ENCODE results near the gene UIMC1.
"Not testable (repeated sequence)": the region's sequence is repeated elsewhere in the genome, so short reads cannot be mapped to it uniquely, and the experiment has no call there.

UIMC1 gene

GRCh38 chr5:176873011-176873410 is 133.6 kb downstream of the UIMC1 start:
- DNase-seq: not testable (repeated sequence)

- DNase-seq: not testable (repeated sequence)
These were observed 134.0 kb downstream of the UIMC1 start for GRCh38 chr5:176872586-176872985.

- not testable (repeated sequence) for DNase-seq
These were observed 135.9 kb downstream of the UIMC1 start for GRCh38 chr5:176870644-176871043.

GRCh38 chr5:176870110-176870591 is 136.4 kb downstream of the UIMC1 start:
- peak in 12 of 56 donors; percentile 14 to 64 (median 29) for DNase-seq

GRCh38 chr5:176869501-176870109 is 137.0 kb downstream of the UIMC1 start:
- DNase-seq: no peak

GRCh38 chr5:176868731-176869130 is 137.8 kb downstream of the UIMC1 start:
- DNase-seq: no peak

- no peak for DNase-seq
These were observed 138.5 kb downstream of the UIMC1 start for GRCh38 chr5:176868126-176868525.

- DNase-seq: no peak
These were observed 139.8 kb downstream of the UIMC1 start for GRCh38 chr5:176866707-176867310.

GRCh38 chr5:176865964-176866363 is 140.6 kb downstream of the UIMC1 start:
- no peak for DNase-seq

- DNase-seq: no peak
These were observed 141.8 kb downstream of the UIMC1 start for GRCh38 chr5:176864755-176865154.

- no peak for DNase-seq
These were observed 142.8 kb downstream of the UIMC1 start for GRCh38 chr5:176863765-176864098.

- DNase-seq: no peak
These were observed 143.4 kb downstream of the UIMC1 start for GRCh38 chr5:176863041-176863764.

GRCh38 chr5:176862330-176862995 is 144.1 kb downstream of the UIMC1 start:
- no peak for DNase-seq

- no peak for DNase-seq
These were observed 145.3 kb downstream of the UIMC1 start for GRCh38 chr5:176861276-176861675.

- no peak for DNase-seq
These were observed 146.2 kb downstream of the UIMC1 start for GRCh38 chr5:176860381-176860780.

GRCh38 chr5:176859916-176860315 is 146.7 kb downstream of the UIMC1 start:
- DNase-seq: no peak

- peak in 1 of 56 donors; percentile 10 for DNase-seq
These were observed 148.7 kb downstream of the UIMC1 start for GRCh38 chr5:176857894-176858273.

- DNase-seq: peak in 10 of 56 donors; percentile 13 to 58 (median 38)
These were observed 149.2 kb downstream of the UIMC1 start for GRCh38 chr5:176857216-176857893.

GRCh38 chr5:176856746-176857145 is 149.8 kb downstream of the UIMC1 start:
- DNase-seq: no peak

GRCh38 chr5:176855598-176855997 is 151.0 kb downstream of the UIMC1 start:
- no peak for DNase-seq
